IgD-negative memory B cell (primary cell): ENCODE data around the gene TEX2. TPM values are rescaled to one million over a fixed set of nuclear protein-coding genes. Genes with fewer than 3 reads are reported as not detected.
"Not testable (repeated sequence)": the region's sequence is repeated elsewhere in the genome, so short reads cannot be mapped to it uniquely, and the experiment has no call there.

Experiments used
- H3K27ac Mint-ChIP-seq, 3 donors: one replicate each; pipeline ENCODE4 v1.8.0; 2020 to 2022; ENCODE audit warnings: mild to moderate bottlenecking in 3 of 3, mixed read lengths in 3 of 3, moderate library complexity in 1 of 3
- H3K27me3 Mint-ChIP-seq: one replicate; pipeline ENCODE4 v1.8.0; 2021; ENCODE audit warnings: mixed read lengths
- H3K36me3 Mint-ChIP-seq: one replicate; pipeline ENCODE4 v1.8.0; 2020; ENCODE audit warnings: mild to moderate bottlenecking, mixed read lengths
- H3K4me1 Mint-ChIP-seq, 3 donors: one replicate each; pipeline ENCODE4 v1.8.0; 2020 to 2022; ENCODE audit warnings: mixed read lengths in 3 of 3, mild to moderate bottlenecking in 1 of 3
- H3K4me3 Mint-ChIP-seq, 4 donors: one replicate each; pipeline ENCODE4 v1.8.0; 2020 to 2022; ENCODE audit warnings: mild to moderate bottlenecking in 4 of 4, mixed read lengths in 4 of 4, moderate library complexity in 3 of 4
- H3K9me3 Mint-ChIP-seq, 3 donors: one replicate each; pipeline ENCODE4 v1.8.0; 2020 to 2021; ENCODE audit warnings: mixed read lengths in 3 of 3, mild to moderate bottlenecking in 1 of 3
- polyA plus RNA-seq: library from polyadenylated mRNA; unstranded; fragments of 300-500 nt; fragmentation: Illumina TruSeq; gene quantifications from one replicate; pipeline ENCODE4 v1.2.3, GENCODE V29; 2021

Gene TEX2
- polyA plus RNA-seq, 1 donor from 2014 or later = 2.8 TPM

GRCh38 chr17:64236827-64237403 lies 26.1 kb downstream of the TEX2 start:
- H3K36me3 Mint-ChIP-seq = peaks cover 2% of the 10 kb centered on the region
- no peak overlapping the region for H3K27ac Mint-ChIP-seq
- H3K4me1 Mint-ChIP-seq = peaks cover 0 to 4% (median 3%) of the 10 kb centered on the region in 3 donors
- H3K27me3 Mint-ChIP-seq = no peaks in the 10 kb centered on the region
- H3K9me3 Mint-ChIP-seq = no peaks in the 10 kb centered on the region
- H3K4me3 Mint-ChIP-seq = no peak overlapping the region

- no peaks in the 10 kb centered on the region for H3K9me3 Mint-ChIP-seq
- H3K4me3 Mint-ChIP-seq = no peak overlapping the region
- H3K4me1 Mint-ChIP-seq = peaks cover 0 to 4% (median 3%) of the 10 kb centered on the region in 3 donors
- H3K27me3 Mint-ChIP-seq = no peaks in the 10 kb centered on the region
- H3K36me3 Mint-ChIP-seq = peaks cover 2% of the 10 kb centered on the region
- H3K27ac Mint-ChIP-seq = no peak overlapping the region
These were observed 28.1 kb downstream of the TEX2 start for GRCh38 chr17:64234961-64235360.

- Mint-ChIP-seq H3K9me3 (no peaks in the 10 kb centered on the region), H3K36me3 (no peaks in the 10 kb centered on the region), H3K27ac (no peak overlapping the region), H3K27me3 (no peaks in the 10 kb centered on the region), H3K4me3 (no peak overlapping the region), H3K4me1 (peaks cover 0 to 4% (median 3%) of the 10 kb centered on the region in 3 donors)
These were observed 30.4 kb downstream of the TEX2 start for GRCh38 chr17:64232466-64233262.

- Mint-ChIP-seq H3K4me1 (peaks cover 0 to 2% (median 0%) of the 10 kb centered on the region in 3 donors), H3K4me3 (no peak overlapping the region), H3K27me3 (no peaks in the 10 kb centered on the region), H3K36me3 (no peaks in the 10 kb centered on the region), H3K27ac (no peak overlapping the region), H3K9me3 (no peaks in the 10 kb centered on the region)
These were observed 31.4 kb downstream of the TEX2 start for GRCh38 chr17:64231567-64232141.

- H3K27ac Mint-ChIP-seq = no peak overlapping the region
- H3K4me3 Mint-ChIP-seq = no peak overlapping the region
- H3K9me3 Mint-ChIP-seq = no peaks in the 10 kb centered on the region
- no peaks in the 10 kb centered on the region for H3K36me3 Mint-ChIP-seq
- H3K27me3 Mint-ChIP-seq = no peaks in the 10 kb centered on the region
- peaks cover 0 to 2% (median 0%) of the 10 kb centered on the region in 3 donors for H3K4me1 Mint-ChIP-seq
These were observed 32.2 kb downstream of the TEX2 start for GRCh38 chr17:64230791-64231408.

GRCh38 chr17:64229815-64230728 lies 33.0 kb downstream of the TEX2 start:
- Mint-ChIP-seq H3K9me3 (no peaks in the 10 kb centered on the region), H3K27me3 (no peaks in the 10 kb centered on the region), H3K4me1 (peaks cover 0 to 2% (median 0%) of the 10 kb centered on the region in 3 donors), H3K27ac (no peak overlapping the region), H3K36me3 (no peaks in the 10 kb centered on the region), H3K4me3 (no peak overlapping the region)

- peaks cover 0 to 1% (median 0%) of the 10 kb centered on the region in 3 donors for H3K4me1 Mint-ChIP-seq
- H3K27ac Mint-ChIP-seq = no peak overlapping the region
- no peaks in the 10 kb centered on the region for H3K36me3 Mint-ChIP-seq
- no peaks in the 10 kb centered on the region for H3K9me3 Mint-ChIP-seq
- H3K27me3 Mint-ChIP-seq = no peaks in the 10 kb centered on the region
- H3K4me3 Mint-ChIP-seq = no peak overlapping the region
These were observed 36.9 kb downstream of the TEX2 start for GRCh38 chr17:64226132-64226531.

- H3K9me3 Mint-ChIP-seq = peaks cover 0 to 3% (median 0%) of the 10 kb centered on the region in 3 donors
These were observed 37.6 kb downstream of the TEX2 start for GRCh38 chr17:64225410-64225809.

GRCh38 chr17:64223931-64224629 lies 39.0 kb downstream of the TEX2 start:
- H3K27ac Mint-ChIP-seq = no peak overlapping the region
- peaks cover 0 to 3% (median 0%) of the 10 kb centered on the region in 3 donors for H3K9me3 Mint-ChIP-seq
- no peak overlapping the region for H3K4me3 Mint-ChIP-seq
- peaks cover 3% of the 10 kb centered on the region for H3K36me3 Mint-ChIP-seq
- H3K4me1 Mint-ChIP-seq = peaks cover 0 to 2% (median 0%) of the 10 kb centered on the region in 3 donors
- H3K27me3 Mint-ChIP-seq = no peaks in the 10 kb centered on the region

More at GRCh38 chr17:64225410-64225809, 37.6 kb downstream of the TEX2 start:
- Mint-ChIP-seq H3K4me1 (peaks cover 0 to 1% (median 0%) of the 10 kb centered on the region in 3 donors), H3K27me3 (no peaks in the 10 kb centered on the region), H3K36me3 (peaks cover 3% of the 10 kb centered on the region), H3K27ac (no peak overlapping the region), H3K4me3 (no peak overlapping the region)

GRCh38 chr17:64223283-64223682 lies 39.8 kb downstream of the TEX2 start:
- H3K27me3 Mint-ChIP-seq = no peaks in the 10 kb centered on the region
- peaks cover 0 to 3% (median 0%) of the 10 kb centered on the region in 3 donors for H3K9me3 Mint-ChIP-seq
- H3K4me3 Mint-ChIP-seq = no peak overlapping the region
- peaks cover 3% of the 10 kb centered on the region for H3K36me3 Mint-ChIP-seq
- peaks cover under 1 to 2% (median 1%) of the 10 kb centered on the region in 3 donors for H3K4me1 Mint-ChIP-seq
- H3K27ac Mint-ChIP-seq = no peak overlapping the region

GRCh38 chr17:64221679-64222078 lies 41.4 kb downstream of the TEX2 start:
- Mint-ChIP-seq H3K27me3 (no peaks in the 10 kb centered on the region), H3K4me3 (no peak overlapping the region)

GRCh38 chr17:64220604-64221003 lies 42.5 kb downstream of the TEX2 start:
- H3K9me3 Mint-ChIP-seq, H3K4me3 Mint-ChIP-seq, H3K27ac Mint-ChIP-seq, H3K27me3 Mint-ChIP-seq, H3K36me3 Mint-ChIP-seq: not testable (repeated sequence)
- H3K4me1 Mint-ChIP-seq = peaks cover 15 to 21% (median 16%) of the 10 kb centered on the region in 3 donors

More at GRCh38 chr17:64221679-64222078, 41.4 kb downstream of the TEX2 start:
- H3K4me1 Mint-ChIP-seq = peaks cover 11 to 14% (median 11%) of the 10 kb centered on the region in 3 donors
- no peak overlapping the region for H3K27ac Mint-ChIP-seq
- H3K9me3 Mint-ChIP-seq = peaks cover 0 to 3% (median 0%) of the 10 kb centered on the region in 3 donors
- H3K36me3 Mint-ChIP-seq = peaks cover 5% of the 10 kb centered on the region

GRCh38 chr17:64219571-64219970 lies 43.5 kb downstream of the TEX2 start:
- Mint-ChIP-seq H3K36me3 (peaks cover 5% of the 10 kb centered on the region), H3K4me3 (no peak overlapping the region), H3K9me3 (peaks cover 0 to 3% (median 0%) of the 10 kb centered on the region in 3 donors), H3K27ac (no peak overlapping the region), H3K27me3 (no peaks in the 10 kb centered on the region), H3K4me1 (peaks cover 15 to 21% (median 16%) of the 10 kb centered on the region in 3 donors)
